SK-N-SH treated with all-trans-retinoic acid at 6 μM for 48 hours (cell line): ENCODE results near the gene HACL1.

ENCODE experiments used
- ARNTL ChIP-seq: fragments of 450-650 bp; formaldehyde crosslinking; IDR thresholded peaks from 2 replicates; pipeline ENCODE4 v1.5.0; 2020; ENCODE audit warnings: low read depth, mild to moderate bottlenecking, moderate library complexity, borderline replicate concordance
- ESRRG ChIP-seq: fragments of 250-450 bp; sonication (Bioruptor Pico); IDR thresholded peaks from 2 replicates; pipeline ENCODE4 v1.6.1; 2021; ENCODE audit warnings: mild to moderate bottlenecking
- ISL1 ChIP-seq: fragments of 250-450 bp; sonication (Bioruptor Pico); IDR thresholded peaks from 2 replicates; pipeline ENCODE4 v2.1.2; 2022; ENCODE audit warnings: mild to moderate bottlenecking, moderate library complexity
- PPARA ChIP-seq: fragments of 250-450 bp; sonication (Bioruptor Pico); IDR thresholded peaks from 2 replicates; pipeline ENCODE4 v1.5.0; 2020; ENCODE audit warnings: mild to moderate bottlenecking, borderline replicate concordance
- RARB ChIP-seq: fragments of 250-450 bp; sonication (Bioruptor Pico); IDR thresholded peaks from 2 replicates; pipeline ENCODE4 v1.8.0; 2021; ENCODE audit warnings: mild to moderate bottlenecking, moderate library complexity
- SNAI2 ChIP-seq: fragments of 250-450 bp; sonication (Bioruptor Pico); IDR thresholded peaks from 2 replicates; pipeline ENCODE4 v1.5.0; 2020; ENCODE audit warnings: mild to moderate bottlenecking, moderate library complexity
- TCF4 ChIP-seq: fragments of 250-450 bp; sonication (Bioruptor Pico); IDR thresholded peaks from 2 replicates; pipeline ENCODE4 v1.8.0; 2021; ENCODE audit warnings: mild to moderate bottlenecking, moderate library complexity, borderline replicate concordance
- ZC3H10 ChIP-seq: fragments of 250-450 bp; sonication (Bioruptor Pico); IDR thresholded peaks from 2 replicates; pipeline ENCODE4 v1.5.1; 2021; ENCODE audit warnings: mild to moderate bottlenecking, moderate library complexity
- ZFP3 ChIP-seq: fragments of 250-450 bp; sonication (Bioruptor Pico); IDR thresholded peaks from 2 replicates; pipeline ENCODE4 v1.5.0; 2020; ENCODE audit warnings: mild to moderate bottlenecking, moderate library complexity
- ZFP30 ChIP-seq: fragments of 450-650 bp; formaldehyde crosslinking; IDR thresholded peaks from 2 replicates; pipeline ENCODE4 v1.5.0; 2022; ENCODE audit warnings: mild to moderate bottlenecking, moderate library complexity
- TF ChIP-seq, protein P1 (sequence below): fragments of 250-450 bp; sonication (Bioruptor Pico); IDR thresholded peaks from 2 replicates; pipeline ENCODE4 v1.5.0; 2020; ENCODE audit warnings: mild to moderate bottlenecking, moderate library complexity
- TF ChIP-seq, protein P2 (sequence below): fragments of 250-450 bp; sonication (Bioruptor Pico); IDR thresholded peaks from 2 replicates; pipeline ENCODE4 v1.8.0; 2020; ENCODE audit warnings: mild to moderate bottlenecking, moderate library complexity, borderline replicate concordance

DNA sequence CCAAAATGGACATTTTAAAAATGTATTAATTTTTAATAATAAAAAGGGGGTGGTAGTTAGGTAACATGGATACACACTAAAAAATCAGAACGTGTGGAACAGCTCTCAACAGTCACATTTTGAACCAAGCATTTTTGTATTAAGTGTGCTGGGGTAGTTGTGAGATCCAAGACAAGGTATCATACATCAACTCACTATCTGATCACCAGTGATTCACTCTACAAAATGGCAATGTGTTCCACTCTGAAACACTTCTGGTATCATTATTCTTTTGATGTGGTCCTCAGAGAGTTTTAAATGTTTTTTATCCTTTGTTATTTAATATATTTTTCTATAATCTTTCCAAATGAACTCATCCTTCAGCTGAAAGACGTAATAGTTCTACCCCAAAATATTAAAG is 5.4 kb downstream of the HACL1 start:
- TF ChIP-seq RARB (no peak), ZFP3 (CRISPR knock-in tag) (no peak), SNAI2 (CRISPR knock-in tag) (no peak), ISL1 (no peak), ESRRG (CRISPR knock-in tag) (no peak), TCF4 (no peak), PPARA (CRISPR knock-in tag) (no peak), ZC3H10 (CRISPR knock-in tag) (no peak), ZFP30 (no peak), ARNTL (CRISPR knock-in tag) (no peak)
- TF ChIP-seq, protein P1, sequence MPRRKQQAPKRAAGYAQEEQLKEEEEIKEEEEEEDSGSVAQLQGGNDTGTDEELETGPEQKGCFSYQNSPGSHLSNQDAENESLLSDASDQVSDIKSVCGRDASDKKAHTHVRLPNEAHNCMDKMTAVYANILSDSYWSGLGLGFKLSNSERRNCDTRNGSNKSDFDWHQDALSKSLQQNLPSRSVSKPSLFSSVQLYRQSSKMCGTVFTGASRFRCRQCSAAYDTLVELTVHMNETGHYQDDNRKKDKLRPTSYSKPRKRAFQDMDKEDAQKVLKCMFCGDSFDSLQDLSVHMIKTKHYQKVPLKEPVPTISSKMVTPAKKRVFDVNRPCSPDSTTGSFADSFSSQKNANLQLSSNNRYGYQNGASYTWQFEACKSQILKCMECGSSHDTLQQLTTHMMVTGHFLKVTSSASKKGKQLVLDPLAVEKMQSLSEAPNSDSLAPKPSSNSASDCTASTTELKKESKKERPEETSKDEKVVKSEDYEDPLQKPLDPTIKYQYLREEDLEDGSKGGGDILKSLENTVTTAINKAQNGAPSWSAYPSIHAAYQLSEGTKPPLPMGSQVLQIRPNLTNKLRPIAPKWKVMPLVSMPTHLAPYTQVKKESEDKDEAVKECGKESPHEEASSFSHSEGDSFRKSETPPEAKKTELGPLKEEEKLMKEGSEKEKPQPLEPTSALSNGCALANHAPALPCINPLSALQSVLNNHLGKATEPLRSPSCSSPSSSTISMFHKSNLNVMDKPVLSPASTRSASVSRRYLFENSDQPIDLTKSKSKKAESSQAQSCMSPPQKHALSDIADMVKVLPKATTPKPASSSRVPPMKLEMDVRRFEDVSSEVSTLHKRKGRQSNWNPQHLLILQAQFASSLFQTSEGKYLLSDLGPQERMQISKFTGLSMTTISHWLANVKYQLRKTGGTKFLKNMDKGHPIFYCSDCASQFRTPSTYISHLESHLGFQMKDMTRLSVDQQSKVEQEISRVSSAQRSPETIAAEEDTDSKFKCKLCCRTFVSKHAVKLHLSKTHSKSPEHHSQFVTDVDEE: no peak
- TF ChIP-seq, protein P2, sequence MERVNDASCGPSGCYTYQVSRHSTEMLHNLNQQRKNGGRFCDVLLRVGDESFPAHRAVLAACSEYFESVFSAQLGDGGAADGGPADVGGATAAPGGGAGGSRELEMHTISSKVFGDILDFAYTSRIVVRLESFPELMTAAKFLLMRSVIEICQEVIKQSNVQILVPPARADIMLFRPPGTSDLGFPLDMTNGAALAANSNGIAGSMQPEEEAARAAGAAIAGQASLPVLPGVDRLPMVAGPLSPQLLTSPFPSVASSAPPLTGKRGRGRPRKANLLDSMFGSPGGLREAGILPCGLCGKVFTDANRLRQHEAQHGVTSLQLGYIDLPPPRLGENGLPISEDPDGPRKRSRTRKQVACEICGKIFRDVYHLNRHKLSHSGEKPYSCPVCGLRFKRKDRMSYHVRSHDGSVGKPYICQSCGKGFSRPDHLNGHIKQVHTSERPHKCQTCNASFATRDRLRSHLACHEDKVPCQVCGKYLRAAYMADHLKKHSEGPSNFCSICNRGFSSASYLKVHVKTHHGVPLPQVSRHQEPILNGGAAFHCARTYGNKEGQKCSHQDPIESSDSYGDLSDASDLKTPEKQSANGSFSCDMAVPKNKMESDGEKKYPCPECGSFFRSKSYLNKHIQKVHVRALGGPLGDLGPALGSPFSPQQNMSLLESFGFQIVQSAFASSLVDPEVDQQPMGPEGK (CRISPR knock-in tag): no peak
